Transverse colon (tissue), 4 donors: ENCODE results near the gene KRTAP25-1. TPM values are rescaled to one million over a fixed set of nuclear protein-coding genes. Genes with fewer than 3 reads are reported as not detected.

ENCODE experiments used
- DNase-seq: peaks from one replicate; pipeline ENCODE4 v3.0.0-alpha.2; 2019
- H3K27ac ChIP-seq, 4 donors: fragments of 200-600 bp; sonication (generic); 2 replicates each; pipeline ENCODE4 v1.5.1; 2016 to 2018; ENCODE audit warnings: inconsistent platforms in 4 of 4
- H3K27me3 ChIP-seq: fragments of 200-600 bp; sonication (generic); 2 replicates; pipeline ENCODE4 v1.5.1; 2017; ENCODE audit warnings: inconsistent platforms
- H3K36me3 ChIP-seq, 4 donors: fragments of 200-600 bp; sonication (generic); 2 replicates each; pipeline ENCODE4 v1.5.1; 2017 to 2019; ENCODE audit warnings: inconsistent platforms in 4 of 4
- H3K4me1 ChIP-seq, 4 donors: fragments of 200-600 bp; sonication (generic); 2 replicates each; pipeline ENCODE4 v1.5.1; 2017 to 2020; ENCODE audit warnings: inconsistent platforms in 4 of 4
- H3K4me3 ChIP-seq, 4 donors: fragments of 200-600 bp; sonication (generic); 1 replicate in 1 of 4; 2 replicates in 3 of 4; pipeline versions ENCODE4 v1.5.1 to v1.6.1; 2017 to 2019; ENCODE audit warnings: inconsistent platforms in 4 of 4
- H3K9me3 ChIP-seq, 2 donors: fragments of 200-600 bp; sonication (generic); 2 replicates each; pipeline ENCODE4 v1.5.1; 2017 to 2019; ENCODE audit warnings: inconsistent platforms in 2 of 2
- CTCF ChIP-seq, 5 experiments: fragments of 200-600 bp in 3 of 5; fragments of 450-650 bp in 2 of 5; sonication (generic) in 3 of 5; IDR thresholded peaks; 1 replicate in 2 of 5; 2 replicates in 3 of 5; pipeline ENCODE4 v1.5.1; 2016 to 2017; ENCODE audit warnings: antibody characterized with exemption in 5 of 5, inconsistent platforms in 3 of 5, mild to moderate bottlenecking in 2 of 5, moderate library complexity in 1 of 5
- EP300 ChIP-seq: sonication (generic); formaldehyde crosslinking; IDR thresholded peaks from one replicate; pipeline ENCODE4 v1.6.1; 2017; ENCODE audit warnings: antibody characterized with exemption, low read depth
- POLR2A ChIP-seq: fragments of 450-650 bp; IDR thresholded peaks from one replicate; pipeline ENCODE4 v1.6.1; 2016; ENCODE audit warnings: antibody characterized with exemption, mild to moderate bottlenecking, moderate library complexity
- POLR2AphosphoS5 ChIP-seq, 3 donors: sonication (generic); formaldehyde crosslinking; IDR thresholded peaks; one replicate each; pipeline ENCODE4 v1.6.1; 2016; ENCODE audit warnings: antibody characterized with exemption in 3 of 3
- WGBS, 2 donors: methylation state at CpG; one replicate each; pipeline ENCODE4 v1.1.5; 2018; ENCODE audit warnings: low coverage in 1 of 2; 5-methylcytosine and 5-hydroxymethylcytosine counted together
- in situ Hi-C, 4 donors: fragments of 200-750 bp; cut with MboI; loops; one replicate each; pipeline versions ENCODE4 v1.15.0 to v1.15.1; 2017; ENCODE audit warnings: low sequenced_read_pairs in 3 of 4, low pct_ligation_motif_present in 1 of 4, low pct_unique_long_range_greater_than_20kb in 1 of 4
- intact Hi-C: fragments of 100-400 bp; cut with DNase I; formaldehyde crosslinking; loops from one replicate; pipeline ENCODE4 v1.15.1; 2023; ENCODE audit warnings: low total_unique reads
- total RNA-seq, 4 donors: library from RNA; depleted of rRNA; stranded (reverse); fragments of >200 nt; gene quantifications; one replicate each; pipeline ENCODE4 v1.1.0, GENCODE V29; 2016

Gene KRTAP25-1
- total RNA-seq, 4 donors from 2014 or later = not detected

- Histone ChIP-seq H3K27me3 (no peaks in the 10 kb centered on the region), H3K4me3 (no peak overlapping the region), H3K36me3 (no peaks in the 10 kb centered on the region), H3K9me3 (no peaks in the 10 kb centered on the region), H3K4me1 (peaks cover 0 to 20% (median 11%) of the 10 kb centered on the region in 4 donors), H3K27ac (no peak overlapping the region)
- no peak for DNase-seq
- TF ChIP-seq POLR2A (no peak), POLR2AphosphoS5 (IDR thresholded peaks at IDR 0.05) (no peak), EP300 (no peak), CTCF (IDR thresholded peaks at IDR 0.05) (no peak)
- intact Hi-C loops = no loop called here
- in situ Hi-C loops = no loop called here
- WGBS, 2 donors = 36 to 40% methylated on average over 3 of the region's 3 CpGs
Measured at GRCh38 chr21:30269803-30270530, 19.3 kb downstream of the KRTAP25-1 start.

GRCh38 chr21:30268608-30269197, 20.6 kb downstream of the KRTAP25-1 start:
- no peaks in the 10 kb centered on the region for H3K9me3 ChIP-seq
- TF ChIP-seq CTCF (IDR thresholded peaks at IDR 0.05) (peak in 2 of 5 experiments; percentile 23 to 24), EP300 (no peak)
- no peak overlapping the region for H3K4me3 ChIP-seq
- H3K4me1 ChIP-seq = peaks cover 0 to 20% (median 11%) of the 10 kb centered on the region in 4 donors
- intact Hi-C loops (no loop called here), in situ Hi-C loops (no loop called here)
- DNase-seq = no peak
- no peaks in the 10 kb centered on the region for H3K36me3 ChIP-seq
- no peaks in the 10 kb centered on the region for H3K27me3 ChIP-seq
- H3K27ac ChIP-seq = peak overlapping the region in 1 of 4 donors; percentile 10
- 67 to 68% methylated on average over 5 of the region's 5 CpGs for WGBS, 2 donors

GRCh38 chr21:30257773-30258172, 31.5 kb downstream of the KRTAP25-1 start:
- Histone ChIP-seq H3K27me3 (no peaks in the 10 kb centered on the region), H3K9me3 (no peaks in the 10 kb centered on the region), H3K4me3 (no peak overlapping the region), H3K27ac (no peak overlapping the region), H3K36me3 (no peaks in the 10 kb centered on the region), H3K4me1 (peaks cover 0 to 22% (median 5%) of the 10 kb centered on the region in 4 donors)
- intact Hi-C loops = no loop called here
- no peak for DNase-seq
- in situ Hi-C loops = no loop called here
- WGBS, 2 donors = 66 to 100% methylated on average over 1 to 4 of the region's 4 CpGs
- TF ChIP-seq CTCF (IDR thresholded peaks at IDR 0.05) (peak in 4 of 5 experiments; percentile 16 to 36 (median 26)), EP300 (no peak), POLR2AphosphoS5 (IDR thresholded peaks at IDR 0.05) (no peak)

GRCh38 chr21:30256100-30256499, 33.2 kb downstream of the KRTAP25-1 start:
- in situ Hi-C loops = no loop called here
- WGBS, 2 donors = 63 to 100% methylated on average over 1 to 4 of the region's 4 CpGs
- Histone ChIP-seq H3K27me3 (no peaks in the 10 kb centered on the region), H3K27ac (peak overlapping the region in 3 of 4 donors; percentile 39 to 49 (median 40)), H3K36me3 (no peaks in the 10 kb centered on the region), H3K9me3 (no peaks in the 10 kb centered on the region), H3K4me1 (peaks cover 0 to 22% (median 3%) of the 10 kb centered on the region in 4 donors), H3K4me3 (no peak overlapping the region)
- DNase-seq = peak; percentile 35
- TF ChIP-seq POLR2A (no peak), CTCF (IDR thresholded peaks at IDR 0.05) (no peak), POLR2AphosphoS5 (IDR thresholded peaks at IDR 0.05) (no peak), EP300 (no peak)
- intact Hi-C loops = no loop called here
